OCI-LY1 (cell line): Measurements from ENCODE around the gene TENT4A.

ENCODE experiments used
- EZH2 ChIP-seq: fragments of 200-600 bp; sonication (generic), shearing (Covaris generic); IDR thresholded peaks from 2 replicates; pipeline ENCODE4 v1.8.0; 2017; ENCODE audit warnings: borderline replicate concordance, mixed run types, mild to moderate bottlenecking, antibody characterized with exemption, low read length, moderate library complexity, mixed read lengths
- TF ChIP-seq, protein P1 (sequence below): fragments of 200-600 bp; sonication (generic), shearing (Covaris generic); IDR thresholded peaks from 2 replicates; pipeline ENCODE4 v1.5.1; 2017; ENCODE audit warnings: mild to moderate bottlenecking, antibody characterized with exemption, low read length, moderate library complexity, mixed read lengths

DNA sequence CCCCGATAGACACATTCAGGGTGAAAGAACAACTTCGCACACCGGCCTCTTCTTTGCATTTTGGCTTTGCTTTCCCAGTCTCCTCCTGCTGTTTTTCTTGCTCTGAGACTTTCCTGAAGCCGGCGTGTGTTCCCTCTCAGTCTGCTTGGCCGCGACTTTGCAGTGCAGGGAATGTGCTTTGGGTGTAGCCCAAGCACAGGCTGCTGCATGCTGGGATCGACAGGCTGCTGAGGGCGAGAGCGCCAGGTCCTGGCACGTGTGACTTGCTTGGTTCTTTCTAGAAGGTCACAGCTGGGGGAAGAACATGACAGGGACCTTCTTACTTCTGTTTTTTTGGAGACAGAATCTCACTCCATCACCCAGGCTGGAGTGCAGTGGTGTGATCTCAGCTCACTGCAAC is 40.6 kb downstream of the TENT4A start:
- TF ChIP-seq EZH2 = no peak
- TF ChIP-seq, protein P1, sequence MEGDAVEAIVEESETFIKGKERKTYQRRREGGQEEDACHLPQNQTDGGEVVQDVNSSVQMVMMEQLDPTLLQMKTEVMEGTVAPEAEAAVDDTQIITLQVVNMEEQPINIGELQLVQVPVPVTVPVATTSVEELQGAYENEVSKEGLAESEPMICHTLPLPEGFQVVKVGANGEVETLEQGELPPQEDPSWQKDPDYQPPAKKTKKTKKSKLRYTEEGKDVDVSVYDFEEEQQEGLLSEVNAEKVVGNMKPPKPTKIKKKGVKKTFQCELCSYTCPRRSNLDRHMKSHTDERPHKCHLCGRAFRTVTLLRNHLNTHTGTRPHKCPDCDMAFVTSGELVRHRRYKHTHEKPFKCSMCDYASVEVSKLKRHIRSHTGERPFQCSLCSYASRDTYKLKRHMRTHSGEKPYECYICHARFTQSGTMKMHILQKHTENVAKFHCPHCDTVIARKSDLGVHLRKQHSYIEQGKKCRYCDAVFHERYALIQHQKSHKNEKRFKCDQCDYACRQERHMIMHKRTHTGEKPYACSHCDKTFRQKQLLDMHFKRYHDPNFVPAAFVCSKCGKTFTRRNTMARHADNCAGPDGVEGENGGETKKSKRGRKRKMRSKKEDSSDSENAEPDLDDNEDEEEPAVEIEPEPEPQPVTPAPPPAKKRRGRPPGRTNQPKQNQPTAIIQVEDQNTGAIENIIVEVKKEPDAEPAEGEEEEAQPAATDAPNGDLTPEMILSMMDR = no peak
